Osteocyte (in vitro differentiated cells): ENCODE data around the gene KRT83. TPM values are rescaled to one million over a fixed set of nuclear protein-coding genes. Genes with fewer than 3 reads are reported as not detected.
A peak's percentile ranks its signal among the peaks of the same experiment; 100 is the strongest.

Experiments used
- DNase-seq: peaks from one replicate; pipeline ENCODE4 v3.0.0; 2021; ENCODE audit warnings: mixed read lengths; ENCODE audit not compliant: unreplicated experiment; ENCODE audit errors: extremely low spot score
- H3K27ac Mint-ChIP-seq: one replicate; pipeline ENCODE4 v1.8.0; 2021; ENCODE audit warnings: mild to moderate bottlenecking, mixed read lengths; ENCODE audit not compliant: unreplicated experiment
- H3K27me3 Mint-ChIP-seq: one replicate; pipeline ENCODE4 v1.8.0; 2021; ENCODE audit warnings: mixed read lengths; ENCODE audit not compliant: unreplicated experiment
- H3K36me3 Mint-ChIP-seq: one replicate; pipeline ENCODE4 v1.8.0; 2021; ENCODE audit warnings: mixed read lengths; ENCODE audit not compliant: unreplicated experiment
- H3K4me1 Mint-ChIP-seq: one replicate; pipeline ENCODE4 v1.8.0; 2021; ENCODE audit warnings: mixed read lengths; ENCODE audit not compliant: unreplicated experiment
- H3K4me3 Mint-ChIP-seq: one replicate; pipeline ENCODE4 v1.8.0; 2021; ENCODE audit warnings: mild to moderate bottlenecking, moderate library complexity, mixed read lengths; ENCODE audit not compliant: unreplicated experiment
- H3K9me3 Mint-ChIP-seq: one replicate; pipeline ENCODE4 v1.8.0; 2021; ENCODE audit warnings: mixed read lengths; ENCODE audit not compliant: unreplicated experiment
- total RNA-seq: library from RNA; stranded (reverse); gene quantifications from 2 replicates; pipeline ENCODE4 v1.2.1, GENCODE V29; 2021
- TF ChIP-seq, protein P1 (sequence below): fragments of 200-600 bp; sonication (generic); IDR thresholded peaks from 2 replicates; pipeline ENCODE4 v1.5.0; 2021; ENCODE audit warnings: antibody characterized with exemption, mild to moderate bottlenecking, moderate library complexity

Gene KRT83
- total RNA-seq, 1 donor from 2014 or later, result not detected

DNA sequence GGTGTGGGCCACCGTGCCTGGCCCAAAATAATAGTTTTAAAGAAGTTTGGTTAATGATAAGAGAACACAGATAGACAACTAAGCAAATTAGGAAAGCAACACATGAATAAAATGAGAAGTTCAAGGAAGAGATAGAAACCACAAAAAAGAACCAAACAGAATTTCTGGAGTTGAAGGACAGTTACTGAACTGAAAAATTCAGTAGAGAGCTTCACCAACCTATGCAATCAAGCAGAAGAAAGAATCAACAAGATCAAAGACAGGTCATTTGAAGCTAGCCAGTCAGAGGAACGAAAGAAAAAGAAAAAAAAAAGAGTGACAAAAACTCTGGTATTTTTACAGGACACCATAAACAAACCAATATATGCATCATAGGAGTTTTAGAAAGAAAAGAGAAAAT lies 15.4 kb upstream of the KRT83 start:
- DNase-seq, result no peak
- TF ChIP-seq, protein P1, sequence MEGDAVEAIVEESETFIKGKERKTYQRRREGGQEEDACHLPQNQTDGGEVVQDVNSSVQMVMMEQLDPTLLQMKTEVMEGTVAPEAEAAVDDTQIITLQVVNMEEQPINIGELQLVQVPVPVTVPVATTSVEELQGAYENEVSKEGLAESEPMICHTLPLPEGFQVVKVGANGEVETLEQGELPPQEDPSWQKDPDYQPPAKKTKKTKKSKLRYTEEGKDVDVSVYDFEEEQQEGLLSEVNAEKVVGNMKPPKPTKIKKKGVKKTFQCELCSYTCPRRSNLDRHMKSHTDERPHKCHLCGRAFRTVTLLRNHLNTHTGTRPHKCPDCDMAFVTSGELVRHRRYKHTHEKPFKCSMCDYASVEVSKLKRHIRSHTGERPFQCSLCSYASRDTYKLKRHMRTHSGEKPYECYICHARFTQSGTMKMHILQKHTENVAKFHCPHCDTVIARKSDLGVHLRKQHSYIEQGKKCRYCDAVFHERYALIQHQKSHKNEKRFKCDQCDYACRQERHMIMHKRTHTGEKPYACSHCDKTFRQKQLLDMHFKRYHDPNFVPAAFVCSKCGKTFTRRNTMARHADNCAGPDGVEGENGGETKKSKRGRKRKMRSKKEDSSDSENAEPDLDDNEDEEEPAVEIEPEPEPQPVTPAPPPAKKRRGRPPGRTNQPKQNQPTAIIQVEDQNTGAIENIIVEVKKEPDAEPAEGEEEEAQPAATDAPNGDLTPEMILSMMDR, result no peak
- H3K4me3 Mint-ChIP-seq, result no peak overlapping the region
- H3K36me3 Mint-ChIP-seq, result no peaks in the 10 kb centered on the region
- peaks cover 32% of the 10 kb centered on the region for H3K27me3 Mint-ChIP-seq
- peaks cover 6% of the 10 kb centered on the region for H3K4me1 Mint-ChIP-seq
- peak overlapping the region; percentile 3 for H3K27ac Mint-ChIP-seq
- no peaks in the 10 kb centered on the region for H3K9me3 Mint-ChIP-seq

DNA sequence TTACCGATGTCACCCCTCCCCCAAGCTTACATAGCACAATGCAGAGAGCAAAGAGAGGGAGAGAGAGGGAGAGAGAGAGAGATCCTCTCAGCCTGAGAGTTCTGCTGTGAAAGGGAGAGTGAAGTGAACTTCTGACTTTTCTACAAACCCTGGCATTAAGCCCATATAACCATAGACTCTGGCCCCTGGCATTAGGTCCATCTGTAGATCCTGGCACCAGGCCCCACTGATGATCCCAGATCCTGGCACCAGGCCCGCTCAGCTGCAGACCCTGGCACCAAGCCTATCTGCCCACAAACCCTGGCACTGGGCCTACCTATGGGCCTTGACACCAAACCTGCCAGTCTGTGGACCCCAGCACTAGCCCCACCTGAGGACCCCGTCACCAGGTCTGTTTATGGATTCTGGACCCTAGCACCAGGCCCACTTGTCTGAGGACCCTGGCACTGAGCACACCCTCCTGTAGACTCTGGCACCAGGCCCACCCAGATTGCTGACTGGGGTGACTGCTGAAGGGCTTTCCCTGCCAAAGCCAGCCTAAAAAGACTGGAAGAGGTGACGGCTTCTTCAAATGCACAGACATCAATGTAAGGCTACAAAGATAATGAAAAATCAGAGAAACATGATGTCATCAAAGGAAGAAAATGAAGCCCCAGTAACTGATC lies 14.5 kb upstream of the KRT83 start:
- H3K36me3 Mint-ChIP-seq, result no peaks in the 10 kb centered on the region
- no peak overlapping the region for H3K4me3 Mint-ChIP-seq
- H3K9me3 Mint-ChIP-seq, result no peaks in the 10 kb centered on the region
- H3K4me1 Mint-ChIP-seq, result peaks cover 6% of the 10 kb centered on the region
- TF ChIP-seq, protein P1, result no peak
- H3K27ac Mint-ChIP-seq, result no peak overlapping the region
- H3K27me3 Mint-ChIP-seq, result peaks cover 30% of the 10 kb centered on the region
- DNase-seq, result no peak

DNA sequence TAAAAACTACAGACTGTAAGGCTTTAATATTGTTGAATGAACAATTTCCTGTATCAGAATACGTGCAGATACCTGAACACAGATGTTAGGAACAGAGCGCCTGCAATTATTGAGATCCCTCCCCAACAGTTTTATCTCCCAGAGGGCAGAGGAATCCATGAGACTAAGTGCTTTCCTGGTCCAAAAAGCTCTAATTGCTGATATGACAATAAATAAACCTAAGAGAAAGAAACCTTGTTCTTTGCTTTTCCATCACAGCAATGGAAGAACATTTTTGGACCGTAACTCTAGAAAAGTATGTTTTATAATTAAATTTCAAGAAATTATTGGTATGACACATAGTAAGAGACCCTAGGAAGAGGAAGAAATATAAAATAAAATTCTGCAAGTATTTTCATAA lies 13.0 kb upstream of the KRT83 start:
- no peak for DNase-seq
- H3K36me3 Mint-ChIP-seq, result no peaks in the 10 kb centered on the region
- peaks cover 6% of the 10 kb centered on the region for H3K4me1 Mint-ChIP-seq
- peaks cover 28% of the 10 kb centered on the region for H3K27me3 Mint-ChIP-seq
- H3K27ac Mint-ChIP-seq, result no peak overlapping the region
- TF ChIP-seq, protein P1, result no peak
- no peaks in the 10 kb centered on the region for H3K9me3 Mint-ChIP-seq
- no peak overlapping the region for H3K4me3 Mint-ChIP-seq

DNA sequence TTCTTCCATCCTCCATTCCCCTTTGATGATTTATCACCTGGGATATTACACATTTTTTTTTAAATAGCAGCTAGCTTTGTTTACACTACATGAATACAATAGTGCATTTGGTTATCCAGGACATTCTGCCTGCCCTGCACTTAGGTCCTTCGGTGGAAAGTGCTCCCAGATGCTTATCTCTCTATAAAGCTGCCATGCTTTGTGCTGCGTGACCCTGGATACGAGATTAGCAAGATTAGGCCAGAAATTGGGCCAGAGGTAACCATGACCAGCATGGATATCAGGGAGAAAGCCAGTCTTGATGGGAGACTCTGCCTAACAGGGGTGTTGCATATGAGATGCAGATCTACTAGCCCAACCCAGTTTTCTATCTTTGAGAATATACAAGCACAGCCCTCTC lies 12.1 kb upstream of the KRT83 start:
- Mint-ChIP-seq H3K4me3 (no peak overlapping the region), H3K36me3 (no peaks in the 10 kb centered on the region), H3K27ac (no peak overlapping the region), H3K4me1 (peaks cover 7% of the 10 kb centered on the region), H3K27me3 (peaks cover 21% of the 10 kb centered on the region), H3K9me3 (no peaks in the 10 kb centered on the region)
- TF ChIP-seq, protein P1, result no peak
- DNase-seq, result no peak

DNA sequence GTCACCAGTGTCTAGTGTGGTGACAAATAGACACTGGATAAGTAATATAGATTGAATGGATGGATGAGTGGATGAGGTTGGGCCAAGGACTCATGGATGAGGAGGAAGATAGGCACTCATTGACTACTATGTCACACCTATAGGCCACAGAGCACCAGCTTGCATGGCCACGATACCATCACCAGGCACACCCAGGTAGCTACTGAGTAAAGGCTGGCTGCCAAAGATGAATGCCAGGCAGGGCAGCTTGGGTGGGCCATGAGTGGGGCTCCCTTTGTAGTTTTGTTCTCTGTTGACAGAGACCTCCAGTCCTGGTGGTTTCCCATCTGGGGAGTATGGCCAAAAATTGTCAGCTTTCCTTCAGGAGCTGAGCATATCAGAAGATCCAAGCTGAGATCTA lies 11.2 kb upstream of the KRT83 start:
- Mint-ChIP-seq H3K9me3 (no peaks in the 10 kb centered on the region), H3K27me3 (peaks cover 15% of the 10 kb centered on the region), H3K36me3 (no peaks in the 10 kb centered on the region), H3K4me3 (no peak overlapping the region), H3K4me1 (peaks cover 10% of the 10 kb centered on the region), H3K27ac (no peak overlapping the region)
- DNase-seq, result no peak
- TF ChIP-seq, protein P1, result no peak
